Activated T-cell treated with anti-CD3 and anti-CD28 coated beads, Interleukin-2, amount 50 U/mL, for 72 hours (primary cell): ENCODE results near the gene OXSR1. TPM values are rescaled to one million over a fixed set of nuclear protein-coding genes. Genes with fewer than 3 reads are reported as not detected.

ENCODE experiments used
- ATAC-seq, 2 donors: fragments of 150-1000 bp; cut with Tn5 transposase; replicated peaks in 1 of 2; 2 replicates each; pipeline ENCODE4 v1.10.0; 2021; ENCODE audit warnings: moderate library complexity in 2 of 2, mild to moderate bottlenecking in 1 of 2
- DNase-seq, 2 donors: peaks; one replicate each; pipeline ENCODE4 v3.0.0; 2021 to 2022; ENCODE audit warnings: mixed read lengths in 1 of 2
- H3K27ac Mint-ChIP-seq: one replicate; pipeline ENCODE4 v1.8.0; 2022; ENCODE audit warnings: mild to moderate bottlenecking, moderate library complexity, mixed read lengths
- H3K27me3 Mint-ChIP-seq: one replicate; pipeline ENCODE4 v1.8.0; 2022; ENCODE audit warnings: low read depth, mixed read lengths
- H3K36me3 Mint-ChIP-seq, 2 donors: one replicate each; pipeline ENCODE4 v1.8.0; 2022; ENCODE audit warnings: mixed read lengths in 2 of 2, mild to moderate bottlenecking in 1 of 2; ENCODE audit not compliant: insufficient read depth in 2 of 2
- H3K4me1 Mint-ChIP-seq: one replicate; pipeline ENCODE4 v1.8.0; 2022; ENCODE audit warnings: low read depth, mixed read lengths
- H3K4me3 Mint-ChIP-seq, 2 donors: one replicate each; pipeline ENCODE4 v1.8.0; 2022; ENCODE audit warnings: mild to moderate bottlenecking in 2 of 2, mixed read lengths in 2 of 2, moderate library complexity in 2 of 2
- H3K9me3 Mint-ChIP-seq, 2 donors: one replicate each; pipeline ENCODE4 v1.8.0; 2022; ENCODE audit warnings: mixed read lengths in 2 of 2
- total RNA-seq, 2 donors: library from RNA; stranded (reverse); gene quantifications; one replicate each; pipeline ENCODE4 v1.2.3, GENCODE V29; 2022

The OXSR1 gene
- total RNA-seq, 2 donors from 2014 or later = 46.3 to 51.8 TPM

GRCh38 chr3:38210141-38210757, 44.9 kb downstream of the OXSR1 start:
- H3K9me3 Mint-ChIP-seq = no peaks in the 10 kb centered on the region
- peak overlapping the region; percentile 30 for H3K27ac Mint-ChIP-seq
- H3K4me3 Mint-ChIP-seq = peak overlapping the region in 1 of 2 donors; percentile 25
- peaks cover 0 to 7% of the 10 kb centered on the region in 2 donors for H3K36me3 Mint-ChIP-seq
- no peaks in the 10 kb centered on the region for H3K27me3 Mint-ChIP-seq
- peaks cover 42% of the 10 kb centered on the region for H3K4me1 Mint-ChIP-seq
- ATAC-seq = peak in 1 of 2 donors; percentile 33
- no peak for DNase-seq

GRCh38 chr3:38212141-38212540, 46.8 kb downstream of the OXSR1 start:
- Mint-ChIP-seq H3K4me1 (peaks cover 26% of the 10 kb centered on the region), H3K36me3 (peaks cover 0 to 11% of the 10 kb centered on the region in 2 donors)

GRCh38 chr3:38214560-38214959, 49.2 kb downstream of the OXSR1 start:
- H3K4me1 Mint-ChIP-seq = peaks cover 23% of the 10 kb centered on the region
- no peaks in the 10 kb centered on the region for H3K9me3 Mint-ChIP-seq
- no peak for DNase-seq
- H3K36me3 Mint-ChIP-seq = peaks cover 0 to 11% of the 10 kb centered on the region in 2 donors
- no peaks in the 10 kb centered on the region for H3K27me3 Mint-ChIP-seq
- ATAC-seq = no peak
- H3K27ac Mint-ChIP-seq = no peak overlapping the region
- no peak overlapping the region for H3K4me3 Mint-ChIP-seq

More at GRCh38 chr3:38212141-38212540, 46.8 kb downstream of the OXSR1 start:
- Mint-ChIP-seq H3K9me3 (no peaks in the 10 kb centered on the region), H3K27me3 (no peaks in the 10 kb centered on the region), H3K4me3 (no peak overlapping the region), H3K27ac (no peak overlapping the region)
- ATAC-seq = no peak
- DNase-seq = no peak

GRCh38 chr3:38219609-38220197, 54.4 kb downstream of the OXSR1 start:
- no peaks in the 10 kb centered on the region for H3K27me3 Mint-ChIP-seq
- ATAC-seq (no peak), DNase-seq (no peak)
- H3K36me3 Mint-ChIP-seq = peaks cover 2 to 8% of the 10 kb centered on the region in 2 donors
- no peaks in the 10 kb centered on the region for H3K9me3 Mint-ChIP-seq
- no peak overlapping the region for H3K4me3 Mint-ChIP-seq
- H3K27ac Mint-ChIP-seq = no peak overlapping the region
- peaks cover 11% of the 10 kb centered on the region for H3K4me1 Mint-ChIP-seq

GRCh38 chr3:38221005-38221404, 55.7 kb downstream of the OXSR1 start:
- DNase-seq (no peak), ATAC-seq (no peak)
- Mint-ChIP-seq H3K36me3 (peaks cover 3 to 8% of the 10 kb centered on the region in 2 donors), H3K9me3 (no peaks in the 10 kb centered on the region), H3K4me1 (peaks cover 11% of the 10 kb centered on the region), H3K27ac (no peak overlapping the region), H3K27me3 (no peaks in the 10 kb centered on the region), H3K4me3 (peak overlapping the region in 1 of 2 donors; percentile 11)

- H3K4me3 Mint-ChIP-seq = no peak overlapping the region
- H3K27ac Mint-ChIP-seq = no peak overlapping the region
- peaks cover 11% of the 10 kb centered on the region for H3K4me1 Mint-ChIP-seq
- DNase-seq = no peak
- ATAC-seq = no peak
- peaks cover 6% of the 10 kb centered on the region in 2 donors for H3K36me3 Mint-ChIP-seq
- H3K27me3 Mint-ChIP-seq = no peaks in the 10 kb centered on the region
- H3K9me3 Mint-ChIP-seq = no peaks in the 10 kb centered on the region
These were observed 56.8 kb downstream of the OXSR1 start for GRCh38 chr3:38222032-38222634.

GRCh38 chr3:38224357-38224756, 59.0 kb downstream of the OXSR1 start:
- H3K4me3 Mint-ChIP-seq = no peak overlapping the region
- H3K36me3 Mint-ChIP-seq = peaks cover 2 to 10% of the 10 kb centered on the region in 2 donors
- ATAC-seq = no peak

GRCh38 chr3:38226273-38226672, 60.9 kb downstream of the OXSR1 start:
- DNase-seq (no peak), ATAC-seq (no peak)
- Mint-ChIP-seq H3K4me1 (no peaks in the 10 kb centered on the region), H3K36me3 (peaks cover 7 to 10% of the 10 kb centered on the region in 2 donors), H3K27ac (no peak overlapping the region), H3K27me3 (no peaks in the 10 kb centered on the region), H3K4me3 (no peak overlapping the region), H3K9me3 (no peaks in the 10 kb centered on the region)

More at GRCh38 chr3:38224357-38224756, 59.0 kb downstream of the OXSR1 start:
- H3K27me3 Mint-ChIP-seq = no peaks in the 10 kb centered on the region
- no peak overlapping the region for H3K27ac Mint-ChIP-seq
- H3K9me3 Mint-ChIP-seq = no peaks in the 10 kb centered on the region
- peaks cover 11% of the 10 kb centered on the region for H3K4me1 Mint-ChIP-seq
- DNase-seq = no peak

GRCh38 chr3:38227989-38228388, 62.7 kb downstream of the OXSR1 start:
- H3K27ac Mint-ChIP-seq = no peak overlapping the region
- DNase-seq (no peak), ATAC-seq (peak in 1 of 2 donors; percentile 59)
- no peaks in the 10 kb centered on the region for H3K27me3 Mint-ChIP-seq
- no peak overlapping the region for H3K4me3 Mint-ChIP-seq
- H3K9me3 Mint-ChIP-seq = no peaks in the 10 kb centered on the region
- no peaks in the 10 kb centered on the region for H3K4me1 Mint-ChIP-seq
- peaks cover 10 to 11% of the 10 kb centered on the region in 2 donors for H3K36me3 Mint-ChIP-seq

GRCh38 chr3:38229036-38229435, 63.7 kb downstream of the OXSR1 start:
- DNase-seq (no peak), ATAC-seq (no peak)
- Mint-ChIP-seq H3K9me3 (no peaks in the 10 kb centered on the region), H3K4me1 (no peaks in the 10 kb centered on the region), H3K4me3 (no peak overlapping the region), H3K36me3 (peaks cover 11 to 17% of the 10 kb centered on the region in 2 donors), H3K27me3 (no peaks in the 10 kb centered on the region), H3K27ac (no peak overlapping the region)

- H3K36me3 Mint-ChIP-seq = peaks cover 17 to 49% of the 10 kb centered on the region in 2 donors
- H3K27ac Mint-ChIP-seq = no peak overlapping the region
- no peak for ATAC-seq
These were observed 67.4 kb downstream of the OXSR1 start for GRCh38 chr3:38232701-38233100.

GRCh38 chr3:38235466-38235865, 70.1 kb downstream of the OXSR1 start:
- no peak for ATAC-seq
- Mint-ChIP-seq H3K4me1 (no peaks in the 10 kb centered on the region), H3K4me3 (no peak overlapping the region), H3K27me3 (no peaks in the 10 kb centered on the region), H3K9me3 (peaks cover 6 to 7% of the 10 kb centered on the region in 2 donors), H3K36me3 (peaks cover 31 to 71% of the 10 kb centered on the region in 2 donors), H3K27ac (no peak overlapping the region)
- no peak for DNase-seq

More at GRCh38 chr3:38232701-38233100, 67.4 kb downstream of the OXSR1 start:
- Mint-ChIP-seq H3K9me3 (peaks cover 4% of the 10 kb centered on the region in 2 donors), H3K4me1 (no peaks in the 10 kb centered on the region), H3K27me3 (no peaks in the 10 kb centered on the region), H3K4me3 (no peak overlapping the region)
- no peak for DNase-seq

- ATAC-seq = no peak
These were observed 73.2 kb downstream of the OXSR1 start for GRCh38 chr3:38238416-38239008.

More at GRCh38 chr3:38238416-38239008, 73.2 kb downstream of the OXSR1 start:
- H3K4me3 Mint-ChIP-seq = no peak overlapping the region
- H3K36me3 Mint-ChIP-seq = peaks cover 30 to 62% of the 10 kb centered on the region in 2 donors
- no peaks in the 10 kb centered on the region for H3K27me3 Mint-ChIP-seq
- DNase-seq = no peak
- H3K9me3 Mint-ChIP-seq = peaks cover 6 to 7% of the 10 kb centered on the region in 2 donors
- H3K27ac Mint-ChIP-seq = no peak overlapping the region
- H3K4me1 Mint-ChIP-seq = no peaks in the 10 kb centered on the region
